ENCODE measurements around the gene FAM110D. TPM values are rescaled to one million over a fixed set of nuclear protein-coding genes. Genes with fewer than 3 reads are reported as not detected.
A peak's percentile ranks its signal among the peaks of the same experiment; 100 is the strongest.

The FAM110D gene
- total RNA-seq, 2 donors from 2014 or later = 3.1 to 4.6 TPM

- TF ChIP-seq, protein P1, sequence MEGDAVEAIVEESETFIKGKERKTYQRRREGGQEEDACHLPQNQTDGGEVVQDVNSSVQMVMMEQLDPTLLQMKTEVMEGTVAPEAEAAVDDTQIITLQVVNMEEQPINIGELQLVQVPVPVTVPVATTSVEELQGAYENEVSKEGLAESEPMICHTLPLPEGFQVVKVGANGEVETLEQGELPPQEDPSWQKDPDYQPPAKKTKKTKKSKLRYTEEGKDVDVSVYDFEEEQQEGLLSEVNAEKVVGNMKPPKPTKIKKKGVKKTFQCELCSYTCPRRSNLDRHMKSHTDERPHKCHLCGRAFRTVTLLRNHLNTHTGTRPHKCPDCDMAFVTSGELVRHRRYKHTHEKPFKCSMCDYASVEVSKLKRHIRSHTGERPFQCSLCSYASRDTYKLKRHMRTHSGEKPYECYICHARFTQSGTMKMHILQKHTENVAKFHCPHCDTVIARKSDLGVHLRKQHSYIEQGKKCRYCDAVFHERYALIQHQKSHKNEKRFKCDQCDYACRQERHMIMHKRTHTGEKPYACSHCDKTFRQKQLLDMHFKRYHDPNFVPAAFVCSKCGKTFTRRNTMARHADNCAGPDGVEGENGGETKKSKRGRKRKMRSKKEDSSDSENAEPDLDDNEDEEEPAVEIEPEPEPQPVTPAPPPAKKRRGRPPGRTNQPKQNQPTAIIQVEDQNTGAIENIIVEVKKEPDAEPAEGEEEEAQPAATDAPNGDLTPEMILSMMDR (IDR thresholded peaks at IDR 0.05) = no peak
- TF ChIP-seq POLR2A (IDR thresholded peaks at IDR 0.05) = no peak
- intact Hi-C loops (cut with DNase I) = loop anchor here (5.0 kb wide), 1 partner anchor 60 kb away; no protein-coding TSS in a partner anchor
- Histone ChIP-seq H3K4me1 (peaks cover 27% of the 10 kb centered on the region), H3K27ac (peak overlapping the region in 3 of 4 donors; percentile 29 to 54 (median 50)), H3K4me3 (no peak overlapping the region), H3K36me3 (replicated peaks in 1 of 2; ENCODE audit: insufficient read depth in 1 of 2, low read depth in 2 of 2) (no peaks in the 10 kb centered on the region), H3K9me3 (no peaks in the 10 kb centered on the region), H3K27me3 (no peaks in the 10 kb centered on the region)
- ATAC-seq = no peak
- 23 to 24% methylated on average over 21 of the region's 21 CpGs for WGBS, 2 donors
- no peak for DNase-seq
These were observed 3.4 kb downstream of the FAM110D start for GRCh38 chr1:26162220-26162709.

GRCh38 chr1:26163684-26164035 is 4.8 kb downstream of the FAM110D start:
- intact Hi-C loops (cut with DNase I) = loop anchor here (5.0 kb wide), 1 partner anchor 61 kb away; no protein-coding TSS in a partner anchor
- H3K4me3 ChIP-seq = no peak overlapping the region
- ATAC-seq (no peak), DNase-seq (no peak)
- no peak overlapping the region for H3K27ac ChIP-seq
- TF ChIP-seq POLR2A (IDR thresholded peaks at IDR 0.05) = no peak
- TF ChIP-seq, protein P1 (IDR thresholded peaks at IDR 0.05) = no peak
- no peaks in the 10 kb centered on the region for H3K27me3 ChIP-seq
- H3K36me3 ChIP-seq (replicated peaks in 1 of 2; ENCODE audit: insufficient read depth in 1 of 2, low read depth in 2 of 2) = no peaks in the 10 kb centered on the region
- WGBS, 2 donors = 49 to 55% methylated on average over 9 of the region's 9 CpGs
- H3K4me1 ChIP-seq = peaks cover 27% of the 10 kb centered on the region
- H3K9me3 ChIP-seq = no peaks in the 10 kb centered on the region

GRCh38 chr1:26164036-26164860 is 5.4 kb downstream of the FAM110D start:
- Histone ChIP-seq H3K4me1 (peaks cover 30% of the 10 kb centered on the region), H3K27me3 (no peaks in the 10 kb centered on the region), H3K9me3 (no peaks in the 10 kb centered on the region), H3K4me3 (no peak overlapping the region), H3K27ac (peak overlapping the region in 1 of 4 donors; percentile 21), H3K36me3 (replicated peaks in 1 of 2; ENCODE audit: insufficient read depth in 1 of 2, low read depth in 2 of 2) (no peaks in the 10 kb centered on the region)
- WGBS, 2 donors = 13 to 42% methylated on average over 14 to 56 of the region's 72 CpGs
- TF ChIP-seq, protein P1 (IDR thresholded peaks at IDR 0.05) = peak in 6 of 7 experiments; percentile 24 to 83 (median 75)
- no peak for TF ChIP-seq POLR2A (IDR thresholded peaks at IDR 0.05)
- intact Hi-C loops (cut with DNase I) = loop anchor here (5.0 kb wide), 1 partner anchor 62 kb away; no protein-coding TSS in a partner anchor
- peak; percentile 30 to 62 (median 50) for DNase-seq
- ATAC-seq = peak; percentile 58

DNA sequence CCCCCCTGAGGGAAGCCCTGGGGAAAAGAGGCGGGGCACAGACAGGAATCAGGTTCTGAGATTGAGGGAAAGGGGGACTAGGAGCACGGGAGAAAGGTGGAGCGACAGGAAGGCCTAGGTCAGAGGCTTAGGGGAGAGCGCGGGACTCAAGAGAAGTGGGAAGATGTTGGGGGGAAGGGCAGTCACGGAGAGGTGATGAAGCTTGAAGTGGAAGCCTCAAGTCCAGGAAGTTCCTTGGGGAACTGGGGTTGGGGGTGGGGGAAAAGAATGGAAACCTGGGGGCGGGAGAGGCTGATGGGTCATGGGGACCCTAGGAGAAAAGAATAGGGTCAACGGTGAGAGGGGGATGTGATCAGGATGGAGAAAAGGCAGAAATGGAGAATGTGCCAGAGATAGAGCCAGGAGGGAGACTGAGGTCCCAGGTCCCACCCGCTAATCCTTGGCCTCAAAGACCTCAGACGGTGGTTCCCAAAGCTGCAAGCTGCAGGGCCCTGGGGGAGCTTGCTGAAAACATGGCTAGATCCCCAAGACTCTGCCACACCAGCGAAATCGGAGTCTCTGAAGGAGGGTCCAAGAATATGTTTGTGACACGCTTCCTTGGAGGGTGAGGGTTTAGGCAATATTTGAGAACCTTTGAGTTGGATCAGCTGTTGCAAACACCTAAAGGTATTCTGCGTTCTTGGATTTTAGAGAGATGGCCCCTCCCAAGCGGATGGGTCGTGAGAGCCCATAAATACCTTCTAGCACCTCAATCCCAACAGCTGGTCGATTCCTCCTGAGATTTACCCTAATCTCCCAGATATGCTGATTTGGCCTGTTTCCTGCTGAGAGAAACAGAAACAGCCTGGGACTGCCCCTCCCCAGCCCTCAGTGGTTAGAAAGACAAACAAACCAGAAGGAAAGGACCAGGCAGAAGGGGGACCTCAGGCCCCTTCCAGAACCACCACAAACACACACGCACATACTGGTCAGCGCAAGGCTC is 6.3 kb downstream of the FAM110D start:
- TF ChIP-seq, protein P1 (IDR thresholded peaks at IDR 0.05) = no peak
- no peak for TF ChIP-seq POLR2A (IDR thresholded peaks at IDR 0.05)
- Histone ChIP-seq H3K36me3 (replicated peaks in 1 of 2; ENCODE audit: insufficient read depth in 1 of 2, low read depth in 2 of 2) (no peaks in the 10 kb centered on the region), H3K27ac (no peak overlapping the region), H3K27me3 (no peaks in the 10 kb centered on the region), H3K4me3 (no peak overlapping the region), H3K4me1 (peaks cover 33% of the 10 kb centered on the region), H3K9me3 (no peaks in the 10 kb centered on the region)
- WGBS, 2 donors = 65 to 72% methylated on average over 18 to 19 of the region's 19 CpGs
- DNase-seq = no peak
- intact Hi-C loops (cut with DNase I) = loop anchor here (5.0 kb wide), 1 partner anchor 63 kb away; no protein-coding TSS in a partner anchor
- no peak for ATAC-seq
